ENCODE measurements around the gene CFAP97.

The CFAP97 gene

GRCh38 chr4:185238215-185238681 is 34.4 kb upstream of the CFAP97 start:
- H3K36me3 ChIP-seq (ENCODE audit: control insufficient read depth in 2 of 2, insufficient read depth in 2 of 2, low read length in 2 of 2) = no peaks in the 10 kb centered on the region
- no peak overlapping the region for H3K9ac ChIP-seq (ENCODE audit: low read depth in 1 of 2, low read length in 2 of 2)
- peaks cover 0 to 7% of the 10 kb centered on the region in 2 donors for H3K4me1 ChIP-seq (ENCODE audit: control insufficient read depth in 2 of 2, insufficient read depth in 2 of 2, low read length in 2 of 2)
- no peak overlapping the region for H3K4me3 ChIP-seq (ENCODE audit: low read length in 2 of 2)
- H3K27me3 ChIP-seq (ENCODE audit: control insufficient read depth in 2 of 2, insufficient read depth in 2 of 2, low read length in 2 of 2) = no peaks in the 10 kb centered on the region
- H3K27ac ChIP-seq (ENCODE audit: low read depth in 2 of 2, low read length in 2 of 2) = no peak overlapping the region
- no peaks in the 10 kb centered on the region for H3K9me3 ChIP-seq (ENCODE audit: control insufficient read depth in 2 of 2, low read length in 2 of 2)

- no peaks in the 10 kb centered on the region for H3K27me3 ChIP-seq (ENCODE audit: control insufficient read depth in 2 of 2, insufficient read depth in 2 of 2, low read length in 2 of 2)
- no peak overlapping the region for H3K27ac ChIP-seq (ENCODE audit: low read depth in 2 of 2, low read length in 2 of 2)
- no peaks in the 10 kb centered on the region for H3K9me3 ChIP-seq (ENCODE audit: control insufficient read depth in 2 of 2, low read length in 2 of 2)
- H3K4me1 ChIP-seq (ENCODE audit: control insufficient read depth in 2 of 2, insufficient read depth in 2 of 2, low read length in 2 of 2) = peaks cover 4 to 9% of the 10 kb centered on the region in 2 donors
- H3K36me3 ChIP-seq (ENCODE audit: control insufficient read depth in 2 of 2, insufficient read depth in 2 of 2, low read length in 2 of 2) = no peaks in the 10 kb centered on the region
- no peak overlapping the region for H3K9ac ChIP-seq (ENCODE audit: low read depth in 1 of 2, low read length in 2 of 2)
- no peak overlapping the region for H3K4me3 ChIP-seq (ENCODE audit: low read length in 2 of 2)
These were observed 33.4 kb upstream of the CFAP97 start for GRCh38 chr4:185237175-185237574.

- no peak overlapping the region for H3K9ac ChIP-seq (ENCODE audit: low read depth in 1 of 2, low read length in 2 of 2)
- peaks cover 7 to 12% of the 10 kb centered on the region in 2 donors for H3K4me1 ChIP-seq (ENCODE audit: control insufficient read depth in 2 of 2, insufficient read depth in 2 of 2, low read length in 2 of 2)
- H3K9me3 ChIP-seq (ENCODE audit: control insufficient read depth in 2 of 2, low read length in 2 of 2) = no peaks in the 10 kb centered on the region
- no peak overlapping the region for H3K4me3 ChIP-seq (ENCODE audit: low read length in 2 of 2)
- no peaks in the 10 kb centered on the region for H3K27me3 ChIP-seq (ENCODE audit: control insufficient read depth in 2 of 2, insufficient read depth in 2 of 2, low read length in 2 of 2)
- H3K27ac ChIP-seq (ENCODE audit: low read depth in 2 of 2, low read length in 2 of 2) = no peak overlapping the region
- no peaks in the 10 kb centered on the region for H3K36me3 ChIP-seq (ENCODE audit: control insufficient read depth in 2 of 2, insufficient read depth in 2 of 2, low read length in 2 of 2)
These were observed 32.2 kb upstream of the CFAP97 start for GRCh38 chr4:185235843-185236503.

GRCh38 chr4:185235119-185235842 is 31.5 kb upstream of the CFAP97 start:
- no peaks in the 10 kb centered on the region for H3K36me3 ChIP-seq (ENCODE audit: control insufficient read depth in 2 of 2, insufficient read depth in 2 of 2, low read length in 2 of 2)
- H3K27ac ChIP-seq (ENCODE audit: low read depth in 2 of 2, low read length in 2 of 2) = no peak overlapping the region
- no peaks in the 10 kb centered on the region for H3K27me3 ChIP-seq (ENCODE audit: control insufficient read depth in 2 of 2, insufficient read depth in 2 of 2, low read length in 2 of 2)
- no peaks in the 10 kb centered on the region for H3K9me3 ChIP-seq (ENCODE audit: control insufficient read depth in 2 of 2, low read length in 2 of 2)
- no peak overlapping the region for H3K4me3 ChIP-seq (ENCODE audit: low read length in 2 of 2)
- H3K4me1 ChIP-seq (ENCODE audit: control insufficient read depth in 2 of 2, insufficient read depth in 2 of 2, low read length in 2 of 2) = peaks cover 7 to 12% of the 10 kb centered on the region in 2 donors
- H3K9ac ChIP-seq (ENCODE audit: low read depth in 1 of 2, low read length in 2 of 2) = no peak overlapping the region

- Histone ChIP-seq H3K9me3 (ENCODE audit: control insufficient read depth in 2 of 2, low read length in 2 of 2) (no peaks in the 10 kb centered on the region), H3K4me3 (ENCODE audit: low read length in 2 of 2) (no peak overlapping the region), H3K36me3 (ENCODE audit: control insufficient read depth in 2 of 2, insufficient read depth in 2 of 2, low read length in 2 of 2) (no peaks in the 10 kb centered on the region), H3K27ac (ENCODE audit: low read depth in 2 of 2, low read length in 2 of 2) (no peak overlapping the region), H3K4me1 (ENCODE audit: control insufficient read depth in 2 of 2, insufficient read depth in 2 of 2, low read length in 2 of 2) (peaks cover 7 to 12% of the 10 kb centered on the region in 2 donors), H3K27me3 (ENCODE audit: control insufficient read depth in 2 of 2, insufficient read depth in 2 of 2, low read length in 2 of 2) (no peaks in the 10 kb centered on the region), H3K9ac (ENCODE audit: low read depth in 1 of 2, low read length in 2 of 2) (no peak overlapping the region)
These were observed 28.6 kb upstream of the CFAP97 start for GRCh38 chr4:185232370-185232769.

GRCh38 chr4:185229021-185229818 is 25.4 kb upstream of the CFAP97 start:
- Histone ChIP-seq H3K36me3 (ENCODE audit: control insufficient read depth in 2 of 2, insufficient read depth in 2 of 2, low read length in 2 of 2) (no peaks in the 10 kb centered on the region), H3K4me3 (ENCODE audit: low read length in 2 of 2) (no peak overlapping the region), H3K27ac (ENCODE audit: low read depth in 2 of 2, low read length in 2 of 2) (no peak overlapping the region), H3K9ac (ENCODE audit: low read depth in 1 of 2, low read length in 2 of 2) (no peak overlapping the region), H3K4me1 (ENCODE audit: control insufficient read depth in 2 of 2, insufficient read depth in 2 of 2, low read length in 2 of 2) (peaks cover 4 to 7% of the 10 kb centered on the region in 2 donors), H3K27me3 (ENCODE audit: control insufficient read depth in 2 of 2, insufficient read depth in 2 of 2, low read length in 2 of 2) (no peaks in the 10 kb centered on the region), H3K9me3 (ENCODE audit: control insufficient read depth in 2 of 2, low read length in 2 of 2) (no peaks in the 10 kb centered on the region)

- Histone ChIP-seq H3K27me3 (ENCODE audit: control insufficient read depth in 2 of 2, insufficient read depth in 2 of 2, low read length in 2 of 2) (no peaks in the 10 kb centered on the region), H3K27ac (ENCODE audit: low read depth in 2 of 2, low read length in 2 of 2) (no peak overlapping the region), H3K4me1 (ENCODE audit: control insufficient read depth in 2 of 2, insufficient read depth in 2 of 2, low read length in 2 of 2) (peaks cover 4 to 7% of the 10 kb centered on the region in 2 donors), H3K4me3 (ENCODE audit: low read length in 2 of 2) (no peak overlapping the region), H3K9ac (ENCODE audit: low read depth in 1 of 2, low read length in 2 of 2) (no peak overlapping the region), H3K36me3 (ENCODE audit: control insufficient read depth in 2 of 2, insufficient read depth in 2 of 2, low read length in 2 of 2) (no peaks in the 10 kb centered on the region), H3K9me3 (ENCODE audit: control insufficient read depth in 2 of 2, low read length in 2 of 2) (no peaks in the 10 kb centered on the region)
These were observed 24.0 kb upstream of the CFAP97 start for GRCh38 chr4:185227713-185228278.

GRCh38 chr4:185227131-185227551 is 23.3 kb upstream of the CFAP97 start:
- Histone ChIP-seq H3K9ac (ENCODE audit: low read depth in 1 of 2, low read length in 2 of 2) (no peak overlapping the region), H3K4me1 (ENCODE audit: control insufficient read depth in 2 of 2, insufficient read depth in 2 of 2, low read length in 2 of 2) (peaks cover 2 to 3% of the 10 kb centered on the region in 2 donors), H3K9me3 (ENCODE audit: control insufficient read depth in 2 of 2, low read length in 2 of 2) (no peaks in the 10 kb centered on the region), H3K27me3 (ENCODE audit: control insufficient read depth in 2 of 2, insufficient read depth in 2 of 2, low read length in 2 of 2) (no peaks in the 10 kb centered on the region), H3K4me3 (ENCODE audit: low read length in 2 of 2) (no peak overlapping the region), H3K36me3 (ENCODE audit: control insufficient read depth in 2 of 2, insufficient read depth in 2 of 2, low read length in 2 of 2) (no peaks in the 10 kb centered on the region), H3K27ac (ENCODE audit: low read depth in 2 of 2, low read length in 2 of 2) (no peak overlapping the region)

- Histone ChIP-seq H3K27ac (ENCODE audit: low read depth in 2 of 2, low read length in 2 of 2) (no peak overlapping the region), H3K27me3 (ENCODE audit: control insufficient read depth in 2 of 2, insufficient read depth in 2 of 2, low read length in 2 of 2) (no peaks in the 10 kb centered on the region), H3K4me3 (ENCODE audit: low read length in 2 of 2) (no peak overlapping the region), H3K36me3 (ENCODE audit: control insufficient read depth in 2 of 2, insufficient read depth in 2 of 2, low read length in 2 of 2) (no peaks in the 10 kb centered on the region), H3K9ac (ENCODE audit: low read depth in 1 of 2, low read length in 2 of 2) (no peak overlapping the region), H3K4me1 (ENCODE audit: control insufficient read depth in 2 of 2, insufficient read depth in 2 of 2, low read length in 2 of 2) (peaks cover 0 to 6% of the 10 kb centered on the region in 2 donors), H3K9me3 (ENCODE audit: control insufficient read depth in 2 of 2, low read length in 2 of 2) (no peaks in the 10 kb centered on the region)
These were observed 22.1 kb upstream of the CFAP97 start for GRCh38 chr4:185225940-185226339.
